Glutamatergic neuron (in vitro differentiated cells): Measurements from ENCODE around the gene CCHCR1. TPM values are rescaled to one million over a fixed set of nuclear protein-coding genes. Genes with fewer than 3 reads are reported as not detected.

Experiments
- DNase-seq: peaks from one replicate; pipeline ENCODE4 v3.0.0; 2022
- H3K27ac Mint-ChIP-seq: one replicate; pipeline ENCODE4 v1.8.0; 2020; ENCODE audit warnings: mild to moderate bottlenecking, mixed read lengths, inconsistent platforms; ENCODE audit not compliant: unreplicated experiment
- H3K27me3 Mint-ChIP-seq: one replicate; pipeline ENCODE4 v1.8.0; 2020; ENCODE audit warnings: mild to moderate bottlenecking, moderate library complexity, mixed read lengths, inconsistent platforms; ENCODE audit not compliant: unreplicated experiment
- H3K36me3 Mint-ChIP-seq: one replicate; pipeline ENCODE4 v1.8.0; 2020; ENCODE audit warnings: mild to moderate bottlenecking, mixed read lengths, inconsistent platforms; ENCODE audit not compliant: unreplicated experiment
- H3K4me1 Mint-ChIP-seq: one replicate; pipeline ENCODE4 v1.8.0; 2020; ENCODE audit warnings: mild to moderate bottlenecking, low read depth, mixed read lengths, inconsistent platforms; ENCODE audit not compliant: unreplicated experiment
- H3K4me3 Mint-ChIP-seq: one replicate; pipeline ENCODE4 v1.8.0; 2020; ENCODE audit warnings: mild to moderate bottlenecking, mixed read lengths, inconsistent platforms; ENCODE audit not compliant: unreplicated experiment
- H3K9me3 Mint-ChIP-seq: one replicate; pipeline ENCODE4 v1.8.0; 2020; ENCODE audit warnings: mild to moderate bottlenecking, moderate library complexity, mixed read lengths, inconsistent platforms; ENCODE audit not compliant: unreplicated experiment
- total RNA-seq: library from RNA; stranded (reverse); fragmentation: NEBNext Ultra II Directional; extraction: Animal tissue kit (Norgen Biotek cat#: 25700); gene quantifications from one replicate; pipeline ENCODE4 v1.2.1, GENCODE V29; 2021; ENCODE audit not compliant: unreplicated experiment
- TF ChIP-seq, protein P1 (sequence below): fragments of 200-600 bp; sonication (generic); IDR thresholded peaks from one replicate; pipeline ENCODE4 v1.5.0; 2021; ENCODE audit not compliant: partially characterized antibody, unreplicated experiment

Gene CCHCR1
- total RNA-seq, 1 donor from 2014 or later: 28.7 TPM

GRCh38 chr6:31120151-31120915 is 37.3 kb downstream of the CCHCR1 start, which contains the start of gene CDSN:
CDSN (minus strand) TSS chr6:31120446; CDS start chr6:31120419, 27 bp downstream.
- Mint-ChIP-seq H3K4me1 (no peaks in the 10 kb centered on the region), H3K27me3 (peaks cover 4% of the 10 kb centered on the region), H3K9me3 (peaks cover 2% of the 10 kb centered on the region), H3K36me3 (no peaks in the 10 kb centered on the region), H3K4me3 (no peak within 1 kb of the TSS), H3K27ac (no peak within 1 kb of the TSS)
- TF ChIP-seq, protein P1, sequence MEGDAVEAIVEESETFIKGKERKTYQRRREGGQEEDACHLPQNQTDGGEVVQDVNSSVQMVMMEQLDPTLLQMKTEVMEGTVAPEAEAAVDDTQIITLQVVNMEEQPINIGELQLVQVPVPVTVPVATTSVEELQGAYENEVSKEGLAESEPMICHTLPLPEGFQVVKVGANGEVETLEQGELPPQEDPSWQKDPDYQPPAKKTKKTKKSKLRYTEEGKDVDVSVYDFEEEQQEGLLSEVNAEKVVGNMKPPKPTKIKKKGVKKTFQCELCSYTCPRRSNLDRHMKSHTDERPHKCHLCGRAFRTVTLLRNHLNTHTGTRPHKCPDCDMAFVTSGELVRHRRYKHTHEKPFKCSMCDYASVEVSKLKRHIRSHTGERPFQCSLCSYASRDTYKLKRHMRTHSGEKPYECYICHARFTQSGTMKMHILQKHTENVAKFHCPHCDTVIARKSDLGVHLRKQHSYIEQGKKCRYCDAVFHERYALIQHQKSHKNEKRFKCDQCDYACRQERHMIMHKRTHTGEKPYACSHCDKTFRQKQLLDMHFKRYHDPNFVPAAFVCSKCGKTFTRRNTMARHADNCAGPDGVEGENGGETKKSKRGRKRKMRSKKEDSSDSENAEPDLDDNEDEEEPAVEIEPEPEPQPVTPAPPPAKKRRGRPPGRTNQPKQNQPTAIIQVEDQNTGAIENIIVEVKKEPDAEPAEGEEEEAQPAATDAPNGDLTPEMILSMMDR: no peak
- no peak for DNase-seq

GRCh38 chr6:31118178-31118577 is 39.4 kb downstream of the CCHCR1 start:
- no peaks in the 10 kb centered on the region for H3K36me3 Mint-ChIP-seq

DNA sequence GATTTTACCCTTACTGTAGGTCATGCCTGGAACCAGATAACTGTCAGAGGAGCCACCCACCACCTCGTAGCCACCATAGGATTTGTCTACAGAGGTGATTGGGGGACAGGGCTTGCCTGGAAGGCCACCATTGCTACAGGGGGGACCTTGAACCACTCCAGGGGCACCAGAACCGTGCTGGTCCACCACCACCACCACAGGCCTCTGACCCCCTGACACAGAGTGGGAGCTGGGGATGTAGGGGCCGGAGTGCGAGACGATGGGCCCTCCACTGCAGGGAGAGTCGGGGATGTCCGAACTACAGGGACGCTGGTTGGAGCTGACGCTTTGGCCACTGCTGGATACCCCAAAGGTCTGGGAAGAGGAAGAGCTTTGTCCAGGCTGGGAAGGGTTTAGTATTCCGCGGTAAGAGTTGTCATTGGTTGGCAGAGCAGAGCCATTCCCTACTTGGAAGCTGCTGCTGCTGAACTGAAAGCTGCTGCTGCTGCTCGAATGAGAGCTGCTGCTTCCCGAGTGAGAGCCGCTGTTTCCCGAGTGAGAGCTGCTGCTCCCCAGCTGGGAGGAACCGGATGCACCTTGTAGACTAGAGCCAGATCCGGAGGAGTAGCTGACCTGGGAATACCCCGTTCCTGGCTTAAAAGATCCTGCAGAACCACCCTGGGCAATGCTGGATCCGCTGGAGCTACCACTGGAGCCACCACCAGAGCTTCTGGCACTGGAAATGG is 40.8 kb downstream of the CCHCR1 start:
- Mint-ChIP-seq H3K36me3 (no peaks in the 10 kb centered on the region), H3K4me3 (no peak overlapping the region), H3K9me3 (peaks cover 2% of the 10 kb centered on the region), H3K27ac (no peak overlapping the region), H3K27me3 (peaks cover 6% of the 10 kb centered on the region), H3K4me1 (no peaks in the 10 kb centered on the region)
- TF ChIP-seq, protein P1: no peak
- no peak for DNase-seq

More at GRCh38 chr6:31118178-31118577, 39.4 kb downstream of the CCHCR1 start:
- H3K27ac Mint-ChIP-seq: no peak overlapping the region
- peaks cover 2% of the 10 kb centered on the region for H3K9me3 Mint-ChIP-seq
- no peak overlapping the region for H3K4me3 Mint-ChIP-seq
- H3K4me1 Mint-ChIP-seq: no peaks in the 10 kb centered on the region
- no peak for DNase-seq
- TF ChIP-seq, protein P1: no peak
- peaks cover 6% of the 10 kb centered on the region for H3K27me3 Mint-ChIP-seq

DNA sequence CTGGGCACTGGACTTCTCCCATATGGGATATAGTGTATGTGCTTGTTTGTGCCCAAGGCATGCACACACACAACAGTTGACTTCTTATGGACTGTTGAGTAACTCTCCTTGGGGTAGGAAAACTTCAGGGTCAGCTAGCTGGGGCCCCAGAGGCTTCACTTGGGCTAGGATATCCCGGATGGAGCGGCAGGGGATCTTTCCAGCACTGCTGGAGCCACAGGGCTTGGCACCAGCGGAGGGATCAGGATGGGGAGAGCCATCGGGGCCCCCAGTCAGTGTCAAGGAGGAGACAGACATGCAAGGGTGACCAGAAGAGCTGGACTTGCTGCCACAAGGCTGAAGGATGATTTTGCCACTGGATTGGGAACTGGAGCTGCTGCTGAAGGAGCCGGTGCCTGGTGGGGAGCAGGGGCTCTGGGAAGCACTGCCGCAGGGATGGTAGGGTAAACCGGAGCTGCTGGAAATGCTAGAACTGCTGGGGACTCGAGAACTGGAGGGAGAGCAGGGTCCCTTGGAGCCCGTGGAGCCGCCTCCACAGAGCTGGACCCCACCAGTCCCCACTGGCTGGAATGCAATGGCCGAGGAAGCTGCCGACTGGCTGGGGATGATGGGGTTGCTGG is 41.6 kb downstream of the CCHCR1 start:
- Mint-ChIP-seq H3K27ac (no peak overlapping the region), H3K36me3 (no peaks in the 10 kb centered on the region), H3K4me3 (no peak overlapping the region)

More for the DNA sequence above, 41.6 kb downstream of the CCHCR1 start:
- Mint-ChIP-seq H3K27me3 (peaks cover 6% of the 10 kb centered on the region), H3K4me1 (no peaks in the 10 kb centered on the region), H3K9me3 (peaks cover 2% of the 10 kb centered on the region)
- TF ChIP-seq, protein P1: no peak
- DNase-seq: no peak
